Testis (tissue), 3 donors: ENCODE measurements around the gene CELF5. TPM values are rescaled to one million over a fixed set of nuclear protein-coding genes. Genes with fewer than 3 reads are reported as not detected.
"Not testable (repeated sequence)": the region's sequence is repeated elsewhere in the genome, so short reads cannot be mapped to it uniquely, and the experiment has no call there.

Experiments used
- DNase-seq: peaks from one replicate; pipeline ENCODE4 v3.0.0-alpha.2; 2019
- H3K27ac ChIP-seq, 2 donors: fragments of 200-600 bp; sonication (generic); one replicate each; pipeline ENCODE4 v1.5.1; 2019
- H3K27me3 ChIP-seq: fragments of 200-600 bp; sonication (generic); one replicate; pipeline ENCODE4 v1.5.1; 2019
- H3K36me3 ChIP-seq: fragments of 200-600 bp; sonication (generic); one replicate; pipeline ENCODE4 v1.5.1; 2017; ENCODE audit warnings: low read depth; ENCODE audit errors: missing control alignments
- H3K4me1 ChIP-seq: fragments of 200-600 bp; sonication (generic); one replicate; pipeline ENCODE4 v1.5.1; 2019
- H3K4me3 ChIP-seq, 2 donors: fragments of 200-600 bp; sonication (generic); one replicate each; pipeline ENCODE4 v1.5.1; 2017 to 2019
- H3K9me3 ChIP-seq: fragments of 200-600 bp; sonication (generic); one replicate; pipeline ENCODE4 v1.5.1; 2017
- CTCF ChIP-seq, 3 experiments: fragments of 450-650 bp in 2 of 3; fragments of 200-600 bp in 1 of 3; sonication (generic) in 1 of 3; IDR thresholded peaks; one replicate each; pipeline ENCODE4 v1.5.1; 2016 to 2019; ENCODE audit warnings: antibody characterized with exemption in 3 of 3, mild to moderate bottlenecking in 2 of 3, moderate library complexity in 1 of 3
- POLR2A ChIP-seq: fragments of 450-650 bp; IDR thresholded peaks from one replicate; pipeline ENCODE4 v1.6.1; 2017; ENCODE audit warnings: antibody characterized with exemption, mild to moderate bottlenecking, moderate library complexity
- WGBS, 2 donors: methylation state at CpG; one replicate each; pipeline ENCODE4 v1.1.5; 2018; 5-methylcytosine and 5-hydroxymethylcytosine counted together
- intact Hi-C: fragments of 100-400 bp; cut with DNase I; formaldehyde crosslinking; loops from one replicate; pipeline ENCODE4 v1.15.1; 2023; ENCODE audit warnings: low total_unique reads
- polyA plus RNA-seq: library from polyadenylated mRNA; stranded (reverse); fragments of 350-450 nt; fragmentation: Illumina TruSeq; extraction: RNeasy Lipid Tissue Mini Kit (QIAGEN cat#74804); gene quantifications from one replicate; pipeline ENCODE4 v1.2.3, GENCODE V29; 2014; ENCODE audit warnings: low read depth, low replicate concordance; ENCODE audit not compliant: insufficient read depth
- total RNA-seq, 2 donors: library from RNA; depleted of rRNA; stranded (reverse); fragments of >200 nt; gene quantifications; one replicate each; pipeline ENCODE4 v1.2.3, GENCODE V29; 2016

The CELF5 gene
- total and polyA plus RNA-seq, 3 donors from 2014 or later, result 3.1 to 8.7 (median 6.6) TPM

- no peaks in the 10 kb centered on the region for H3K9me3 ChIP-seq
- intact Hi-C loops, result no loop called here
Observed at GRCh38 chr19:3283886-3284657, 59.6 kb downstream of the CELF5 start.

DNA sequence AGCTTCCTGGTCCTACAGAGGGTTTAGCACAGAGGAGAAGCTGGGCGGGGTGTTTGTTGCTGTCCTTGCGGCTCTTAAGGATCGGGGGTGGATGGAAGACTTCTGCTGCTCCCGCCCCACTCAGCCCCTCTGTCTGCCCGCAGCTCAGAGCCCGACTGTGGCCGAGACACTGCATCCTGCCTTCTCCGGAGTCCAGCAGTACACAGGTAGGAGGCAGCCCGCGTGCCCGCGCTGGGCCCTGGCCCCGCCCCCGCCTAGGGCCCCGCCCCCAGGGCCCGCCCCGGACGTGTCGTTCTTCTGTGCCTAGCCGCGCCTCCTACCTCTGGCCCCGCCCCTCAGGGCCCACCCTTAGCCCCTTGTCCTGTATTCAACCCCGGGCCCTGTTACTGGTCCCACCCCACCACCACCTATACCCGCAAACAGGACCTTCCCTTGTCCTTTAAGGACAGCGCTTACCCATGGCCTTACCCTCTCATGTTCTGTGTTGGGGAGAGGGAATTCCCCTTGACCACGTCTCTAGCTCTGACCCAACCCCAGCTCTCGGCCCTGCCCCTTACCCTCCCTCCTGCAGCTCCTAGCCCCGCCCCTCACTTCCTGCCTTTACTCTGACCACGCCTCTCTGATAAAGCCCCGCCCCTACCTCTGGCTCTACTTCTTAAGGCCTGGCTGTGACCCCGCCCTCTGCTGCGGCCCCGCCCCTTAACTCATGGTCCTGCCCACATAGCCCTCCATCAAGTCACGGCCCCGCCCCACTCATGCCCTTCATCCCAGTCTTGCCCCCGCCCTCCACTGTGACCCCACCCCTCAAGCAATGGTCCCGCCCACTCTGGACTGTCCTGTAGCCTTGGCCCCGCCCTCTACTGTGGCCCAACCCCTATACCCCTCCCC is 60.5 kb downstream of the CELF5 start:
- no peaks in the 10 kb centered on the region for H3K27me3 ChIP-seq
- TF ChIP-seq POLR2A, result no peak
- TF ChIP-seq CTCF (IDR thresholded peaks at IDR 0.05), result no peak
- peak; percentile 97 for DNase-seq

More at GRCh38 chr19:3283886-3284657, 59.6 kb downstream of the CELF5 start:
- peaks cover 4% of the 10 kb centered on the region for H3K4me1 ChIP-seq
- peak overlapping the region in 1 of 2 donors; percentile 17 for H3K4me3 ChIP-seq
- TF ChIP-seq CTCF (IDR thresholded peaks at IDR 0.05), result no peak
- no peak for TF ChIP-seq POLR2A
- 49 to 60% methylated on average over 17 of the region's 17 CpGs for WGBS, 2 donors
- DNase-seq, result no peak
- no peak overlapping the region for H3K27ac ChIP-seq
- H3K27me3 ChIP-seq, result no peaks in the 10 kb centered on the region
- no peaks in the 10 kb centered on the region for H3K36me3 ChIP-seq

GRCh38 chr19:3285647-3286176 is 61.3 kb downstream of the CELF5 start:
- H3K4me1 ChIP-seq, result peaks cover 4% of the 10 kb centered on the region
- TF ChIP-seq CTCF (IDR thresholded peaks at IDR 0.05) (no peak), POLR2A (no peak)
- no peaks in the 10 kb centered on the region for H3K36me3 ChIP-seq
- intact Hi-C loops, result no loop called here
- 4 to 5% methylated on average over 6 to 30 of the region's 40 CpGs for WGBS, 2 donors
- DNase-seq, result no peak
- no peaks in the 10 kb centered on the region for H3K9me3 ChIP-seq
- no peaks in the 10 kb centered on the region for H3K27me3 ChIP-seq
- H3K27ac ChIP-seq, result no peak overlapping the region
- peak overlapping the region; percentile 40 to 46 for H3K4me3 ChIP-seq

More for the DNA sequence above, 60.5 kb downstream of the CELF5 start:
- Histone ChIP-seq H3K9me3 (no peaks in the 10 kb centered on the region), H3K36me3 (no peaks in the 10 kb centered on the region), H3K27ac (peak overlapping the region in 1 of 2 donors; percentile 48), H3K4me3 (peak overlapping the region in 1 of 2 donors; percentile 17), H3K4me1 (peaks cover 4% of the 10 kb centered on the region)
- intact Hi-C loops, result no loop called here
- 2% methylated on average over 26 to 27 of the region's 38 CpGs for WGBS, 2 donors

DNA sequence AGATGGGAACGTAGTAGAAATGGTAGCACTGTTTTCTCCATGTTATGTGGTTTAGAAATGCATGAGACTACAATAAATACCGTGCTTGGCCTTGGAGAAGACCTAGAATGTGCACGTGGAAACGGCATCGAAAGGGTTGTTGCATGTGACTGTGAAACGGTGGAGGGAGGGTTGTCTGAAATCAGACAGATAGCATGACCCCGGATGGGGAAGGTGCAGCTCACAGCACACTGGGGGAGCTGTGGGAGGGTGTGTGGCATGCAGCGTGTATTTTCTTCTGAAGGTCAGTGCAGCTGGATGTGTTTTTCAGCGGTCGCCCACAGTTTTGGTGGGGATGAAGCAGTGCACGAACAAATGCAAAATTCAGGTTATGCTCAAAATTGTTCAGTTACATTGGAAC is 63.4 kb downstream of the CELF5 start:
- H3K4me3 ChIP-seq, result no peak overlapping the region
- H3K27me3 ChIP-seq, result no peaks in the 10 kb centered on the region
- no peaks in the 10 kb centered on the region for H3K9me3 ChIP-seq
- intact Hi-C loops, result no loop called here
- 31 to 40% methylated on average over 11 of the region's 11 CpGs for WGBS, 2 donors
- H3K36me3 ChIP-seq, result no peaks in the 10 kb centered on the region
- no peak for TF ChIP-seq CTCF (IDR thresholded peaks at IDR 0.05)
- no peak for TF ChIP-seq POLR2A
- peaks cover 4% of the 10 kb centered on the region for H3K4me1 ChIP-seq
- no peak overlapping the region for H3K27ac ChIP-seq
- no peak for DNase-seq

DNA sequence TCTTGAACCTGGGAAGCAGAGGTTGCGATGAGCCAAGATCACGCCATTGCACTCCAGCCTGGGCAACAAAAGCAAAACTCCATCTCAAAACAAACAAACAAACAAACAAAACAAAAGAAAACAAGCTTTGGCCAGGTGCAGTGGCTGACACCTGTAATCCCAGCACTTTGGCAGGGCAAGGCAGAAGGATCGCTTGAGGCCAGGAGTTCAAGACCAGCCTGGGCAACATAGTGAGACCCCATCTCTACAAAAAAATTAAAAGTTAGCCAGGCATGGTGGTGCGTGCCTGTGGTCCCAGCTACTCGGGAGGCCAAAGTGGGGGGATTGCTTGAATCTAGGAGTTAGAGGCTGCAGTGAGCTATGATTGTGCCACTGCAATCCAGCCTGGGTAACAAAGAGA is 64.0 kb downstream of the CELF5 start:
- H3K27me3 ChIP-seq, H3K4me1 ChIP-seq, intact Hi-C loops, H3K9me3 ChIP-seq, DNase-seq, H3K27ac ChIP-seq, H3K4me3 ChIP-seq, H3K36me3 ChIP-seq: not testable (repeated sequence)
- WGBS, 2 donors, result 76 to 93% methylated on average over 5 of the region's 5 CpGs
